B cell (primary cell): Measurements from ENCODE around the gene SLC6A6. TPM values are rescaled to one million over a fixed set of nuclear protein-coding genes. Genes with fewer than 3 reads are reported as not detected.

Experiments
- ATAC-seq: fragments of 200-7000 bp; cut with Tn5 transposase; one replicate; pipeline ENCODE4 v1.10.0; 2021; ENCODE audit warnings: low read depth, mild to moderate bottlenecking, moderate number of reproducible peaks, moderate library complexity
- CTCF ChIA-PET: fragments of 350-600 bp; sonication (Branson Sonifier 250); formaldehyde crosslinking; loops from one replicate; lab custom pipeline; 2021; ENCODE audit warnings: antibody characterized with exemption, inconsistent platforms; lab: Charles Lee
- POLR2A ChIA-PET: fragments of 350-600 bp; sonication (Branson Sonifier 250); formaldehyde crosslinking; loops from one replicate; lab custom pipeline; 2021; ENCODE audit warnings: antibody characterized with exemption; lab: Charles Lee
- DNase-seq: peaks from one replicate; pipeline ENCODE4 v3.0.0; 2013
- H2AFZ ChIP-seq: 2 replicates; pipeline ENCODE4 v1.6.1; 2012; ENCODE audit warnings: mild to moderate bottlenecking, low read depth, low read length; ENCODE audit not compliant: insufficient read depth, poor library complexity, severe bottlenecking
- H3K27ac ChIP-seq, 2 donors: 1 replicate in 1 of 2; 2 replicates in 1 of 2; pipeline ENCODE4 v1.5.1; 2012 to 2013; ENCODE audit warnings: low read length in 2 of 2, mild to moderate bottlenecking in 2 of 2, moderate library complexity in 1 of 2
- H3K27me3 ChIP-seq, 4 experiments: fragments of 200-600 bp in 1 of 4; sonication (generic) in 1 of 4; replicated peaks in 1 of 4; 1 replicate in 2 of 4; 2 replicates in 2 of 4; pipeline versions ENCODE4 v1.6.1 to v1.7.0; 2013 to 2016; ENCODE audit warnings: low read length in 3 of 4, mild to moderate bottlenecking in 2 of 4, mixed read lengths in 1 of 4, moderate library complexity in 1 of 4; ENCODE audit not compliant: insufficient read depth in 4 of 4, control insufficient read depth in 3 of 4; ENCODE audit errors: control extremely low read depth in 1 of 4
- H3K36me3 ChIP-seq, 2 experiments: replicated peaks in 1 of 2; 1 replicate in 1 of 2; 2 replicates in 1 of 2; pipeline versions ENCODE4 v1.6.1 to v1.7.1; 2013; ENCODE audit warnings: low read length in 1 of 2; ENCODE audit not compliant: insufficient read depth in 2 of 2, control insufficient read depth in 1 of 2; ENCODE audit errors: control extremely low read depth in 1 of 2, extremely low read depth in 1 of 2
- H3K4me1 ChIP-seq, 2 donors: fragments of 200-600 bp in 1 of 2; sonication (generic) in 1 of 2; 1 replicate in 1 of 2; 2 replicates in 1 of 2; pipeline versions ENCODE4 v1.5.1 to v1.6.1; 2013 to 2017; ENCODE audit warnings: low read length in 2 of 2; ENCODE audit not compliant: control insufficient read depth in 2 of 2, insufficient read depth in 2 of 2
- H3K4me2 ChIP-seq: replicated peaks from 2 replicates; pipeline ENCODE3; 2012; ENCODE audit warnings: mild to moderate bottlenecking, low read depth, low read length; ENCODE audit not compliant: poor library complexity, severe bottlenecking
- H3K4me3 ChIP-seq, 5 experiments: fragments of 200-600 bp in 1 of 5; sonication (generic) in 1 of 5; 1 replicate in 3 of 5; 2 replicates in 2 of 5; pipeline versions ENCODE4 v1.5.1 to v1.7.0; 2011 to 2016; ENCODE audit warnings: low read length in 4 of 5, mild to moderate bottlenecking in 4 of 5, low read depth in 2 of 5, control low read depth in 1 of 5, moderate library complexity in 1 of 5; ENCODE audit not compliant: insufficient read depth in 1 of 5; ENCODE audit errors: control extremely low read depth in 1 of 5, extremely low read depth in 1 of 5
- H3K79me2 ChIP-seq: fragments of 200-600 bp; sonication (generic); one replicate; pipeline ENCODE4 v1.6.0; 2016; ENCODE audit warnings: low read length; ENCODE audit not compliant: control insufficient read depth, insufficient read depth
- H3K9ac ChIP-seq: fragments of 200-600 bp; sonication (generic); 2 replicates; pipeline ENCODE4 v1.6.1; 2017; ENCODE audit warnings: mild to moderate bottlenecking, low read length, moderate library complexity
- H3K9me3 ChIP-seq, 3 donors: one replicate each; pipeline versions ENCODE4 v1.6.1 to v1.7.1; 2013; ENCODE audit warnings: low read length in 2 of 3; ENCODE audit not compliant: control insufficient read depth in 2 of 3, insufficient read depth in 1 of 3; ENCODE audit errors: control extremely low read depth in 1 of 3
- H4K20me1 ChIP-seq: 2 replicates; pipeline ENCODE4 v1.6.0; 2012; ENCODE audit warnings: mild to moderate bottlenecking, low read length; ENCODE audit not compliant: insufficient read depth, control insufficient read depth, poor library complexity, severe bottlenecking
- H3K27ac Mint-ChIP-seq: one replicate; pipeline ENCODE4 v1.8.0; 2021; ENCODE audit warnings: mixed read lengths
- H3K27me3 Mint-ChIP-seq: one replicate; pipeline ENCODE4 v1.8.0; 2021; ENCODE audit warnings: mixed read lengths
- H3K4me1 Mint-ChIP-seq: one replicate; pipeline ENCODE4 v1.8.0; 2021; ENCODE audit warnings: mixed read lengths
- H3K4me3 Mint-ChIP-seq: one replicate; pipeline ENCODE4 v1.8.0; 2021; ENCODE audit warnings: mixed read lengths
- H3K9me3 Mint-ChIP-seq: one replicate; pipeline ENCODE4 v1.8.0; 2022; ENCODE audit warnings: mixed read lengths; ENCODE audit not compliant: insufficient read depth
- CTCF ChIP-seq: fragments of 200-600 bp; IDR thresholded peaks from one replicate; pipeline ENCODE4 v1.8.0; 2022; ENCODE audit warnings: antibody characterized with exemption, mild to moderate bottlenecking
- EZH2 ChIP-seq: IDR thresholded peaks from 2 replicates; pipeline ENCODE4 v1.6.1; 2012; ENCODE audit warnings: borderline replicate concordance, low read depth, mild to moderate bottlenecking, moderate library complexity, low read length; ENCODE audit not compliant: insufficient read depth, poor library complexity, severe bottlenecking
- WGBS: methylation state at CpG from one replicate; pipeline ENCODE4 v1.1.5; 2013; ENCODE audit warnings: missing lambda C conversion rate; ENCODE audit not compliant: insufficient coverage; 5-methylcytosine and 5-hydroxymethylcytosine counted together
- intact Hi-C: fragments of 100-400 bp; cut with micrococcal nuclease; formaldehyde crosslinking; loops from one replicate; pipeline ENCODE4 v1.10.0; 2022
- polyA plus RNA-seq: library from polyadenylated mRNA; depleted of rRNA; stranded (reverse); fragments of >200 nt; gene quantifications from 2 replicates; pipeline ENCODE4 v1.2.3, GENCODE V29; 2012
- total RNA-seq, 2 donors: library from RNA; stranded (reverse); fragments of 120-200 nt in 1 of 2; gene quantifications; 1 replicate in 1 of 2; 2 replicates in 1 of 2; pipeline versions ENCODE4 v1.2.3 to v1.2.4, GENCODE V29; 2013 to 2022

SLC6A6 gene
- total and polyA plus RNA-seq, 2 donors (not counting 1 experiment from before 2014, with no cell fraction given): 34.2 to 48.7 TPM

GRCh38 chr3:14422016-14422963 lies 19.9 kb downstream of the SLC6A6 start:
- H4K20me1 ChIP-seq: peaks cover 8% of the 10 kb centered on the region
- H3K9ac ChIP-seq: no peak overlapping the region
- intact Hi-C loops: no loop called here
- no peaks in the 10 kb centered on the region for H3K27me3 Mint-ChIP-seq
- peaks cover 41 to 53% of the 10 kb centered on the region in 2 donors for H3K4me1 ChIP-seq
- no peak overlapping the region for H3K27ac Mint-ChIP-seq
- CTCF ChIA-PET: interaction anchor here (1.5 to 2.2 kb wide), 2 partner anchors 10 to 23 kb away, joined by 4 to 5 read pairs; no protein-coding TSS in a partner anchor
- DNase-seq (no peak), ATAC-seq (no peak)
- no peaks in the 10 kb centered on the region for H3K9me3 Mint-ChIP-seq
- H3K27ac ChIP-seq: no peak overlapping the region
- peaks cover 58% of the 10 kb centered on the region for H3K4me1 Mint-ChIP-seq
- H3K9me3 ChIP-seq: no peaks in the 10 kb centered on the region
- TF ChIP-seq CTCF: no peak
- TF ChIP-seq EZH2: no peak
- POLR2A ChIA-PET: no interaction called here
- peaks cover 72% of the 10 kb centered on the region for H3K79me2 ChIP-seq
- 97% methylated on average over 13 of the region's 14 CpGs for WGBS
- no peak overlapping the region for H2AFZ ChIP-seq
- H3K4me3 Mint-ChIP-seq: no peak overlapping the region
- no peak overlapping the region for H3K4me2 ChIP-seq
- no peak overlapping the region for H3K4me3 ChIP-seq
- peaks cover 0 to 8% of the 10 kb centered on the region in 2 experiments for H3K36me3 ChIP-seq
- H3K27me3 ChIP-seq: no peaks in the 10 kb centered on the region
